NCI-H2171 treated with DMSO at 0.1 percent for 48 hours (cell line): ENCODE data around the gene RPL35.

ENCODE experiments used
- DNase-seq: peaks from one replicate; lab custom pipeline; 2025; lab: John Stamatoyannopoulos, UW

RPL35 gene

GRCh38 chr9:124820698-124821623, 40.8 kb downstream of the RPL35 start:
- DNase-seq: peak; percentile 58

GRCh38 chr9:124818431-124819281, 43.1 kb downstream of the RPL35 start:
- DNase-seq: peak; percentile 28

- no peak for DNase-seq
Observed at GRCh38 chr9:124815601-124816000, 46.2 kb downstream of the RPL35 start.

GRCh38 chr9:124814164-124814535, 47.6 kb downstream of the RPL35 start:
- no peak for DNase-seq

DNA sequence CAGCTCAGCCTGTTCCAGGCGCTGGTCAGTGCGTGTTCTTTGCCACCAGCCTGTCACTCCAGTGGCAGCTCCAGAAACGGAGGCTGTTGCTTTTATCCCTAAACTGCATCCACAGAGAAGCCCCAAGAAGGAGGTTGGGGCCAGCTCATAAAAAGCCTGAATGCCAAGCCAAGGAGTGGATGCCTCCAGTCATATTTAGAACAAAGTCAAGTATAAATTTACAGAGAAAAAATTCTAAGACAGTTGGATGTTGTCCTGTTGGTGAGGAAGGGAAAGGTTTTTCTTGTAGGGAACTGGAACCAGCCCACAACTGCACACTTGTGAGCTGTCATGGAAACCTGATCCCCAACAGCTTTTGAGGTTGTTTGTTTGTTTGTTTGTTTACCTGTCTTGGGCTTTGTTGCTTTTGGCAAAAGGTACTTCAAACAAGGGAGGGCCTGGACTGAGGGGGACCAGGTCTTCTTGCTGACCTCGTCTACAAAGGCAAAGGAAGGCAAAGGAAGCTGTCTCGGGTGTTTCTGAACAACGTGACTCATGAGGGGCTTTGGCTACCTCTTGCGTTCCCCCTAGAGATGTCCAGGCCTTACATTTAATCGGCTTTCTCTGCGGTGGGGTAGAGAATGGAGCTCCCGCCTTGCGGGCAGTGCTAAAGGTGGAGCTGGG, 48.1 kb downstream of the RPL35 start:
- DNase-seq: no peak

DNA sequence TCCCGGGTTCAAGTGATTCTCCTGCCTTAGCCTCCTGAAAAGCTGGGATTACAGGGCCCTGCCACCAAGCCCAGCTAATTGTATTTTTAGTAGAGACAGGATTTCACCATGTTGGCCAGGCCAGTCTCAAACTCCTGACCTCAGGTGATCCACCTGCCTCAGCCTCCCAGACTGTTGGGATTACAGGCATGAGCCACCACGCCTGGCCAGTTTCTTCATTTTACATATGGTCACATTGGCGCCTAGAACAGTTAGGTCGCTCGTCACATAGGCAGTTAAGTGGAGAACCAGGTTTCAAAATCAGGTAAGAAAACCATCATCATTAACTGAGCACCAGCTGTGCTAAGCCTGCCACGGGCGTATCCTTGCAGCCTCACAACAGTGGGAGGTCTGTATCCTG, 48.7 kb downstream of the RPL35 start:
- peak; percentile 33 for DNase-seq

DNA sequence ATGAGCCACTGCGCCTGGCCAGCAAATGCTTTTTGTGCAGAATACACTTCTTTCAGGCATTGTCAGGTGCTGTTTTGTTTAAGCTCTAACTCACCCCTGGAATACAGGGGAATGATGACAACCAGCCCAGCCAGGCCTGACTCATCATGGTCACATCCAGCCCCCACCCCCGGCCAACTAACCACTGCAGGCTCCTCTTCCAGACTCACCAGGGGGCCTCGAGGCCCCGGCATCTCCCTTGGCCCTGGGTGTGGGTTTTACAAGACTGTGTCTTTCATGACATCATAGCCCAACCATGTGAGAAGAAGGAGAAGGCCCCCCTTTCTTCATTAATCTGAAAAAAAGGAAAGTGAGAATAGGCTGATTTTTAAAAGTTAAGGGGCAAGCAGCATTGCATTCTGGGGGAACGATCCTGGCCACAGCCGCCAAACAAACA, 49.3 kb downstream of the RPL35 start:
- DNase-seq: no peak

DNA sequence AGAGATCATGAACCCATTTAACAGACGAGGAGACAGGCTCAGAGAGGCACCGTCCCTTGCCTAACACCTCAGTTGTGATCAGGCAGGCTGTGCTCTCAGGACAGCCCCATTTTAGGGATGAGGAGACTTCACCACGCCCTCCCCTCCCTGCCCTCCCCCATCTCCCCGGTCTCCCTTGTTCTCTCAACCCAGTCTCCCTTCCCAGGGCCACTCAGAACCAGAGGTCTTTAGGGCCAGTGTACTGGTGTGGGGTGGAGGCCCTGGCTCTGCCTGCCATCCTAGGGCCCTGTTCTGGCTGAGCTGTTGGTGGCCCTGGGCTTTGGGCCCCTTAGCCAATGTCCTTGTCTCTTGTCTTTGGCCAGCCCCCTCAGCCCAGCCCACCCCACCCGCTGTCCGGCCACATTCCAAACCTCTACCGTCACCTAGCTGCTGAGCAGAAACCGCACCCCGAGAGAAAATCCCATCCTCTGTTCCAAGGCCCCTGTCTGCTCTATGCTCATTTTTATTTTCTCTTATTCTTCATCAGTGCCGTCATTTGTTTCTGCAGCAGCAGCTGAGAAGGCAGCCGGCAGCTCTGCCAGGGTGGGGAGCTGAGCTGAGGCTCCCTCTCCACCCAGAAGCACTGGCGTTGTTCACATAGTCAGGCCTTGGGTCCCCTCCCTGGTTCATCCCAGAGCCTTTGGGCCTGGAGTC, 50.9 kb downstream of the RPL35 start:
- DNase-seq: no peak

DNA sequence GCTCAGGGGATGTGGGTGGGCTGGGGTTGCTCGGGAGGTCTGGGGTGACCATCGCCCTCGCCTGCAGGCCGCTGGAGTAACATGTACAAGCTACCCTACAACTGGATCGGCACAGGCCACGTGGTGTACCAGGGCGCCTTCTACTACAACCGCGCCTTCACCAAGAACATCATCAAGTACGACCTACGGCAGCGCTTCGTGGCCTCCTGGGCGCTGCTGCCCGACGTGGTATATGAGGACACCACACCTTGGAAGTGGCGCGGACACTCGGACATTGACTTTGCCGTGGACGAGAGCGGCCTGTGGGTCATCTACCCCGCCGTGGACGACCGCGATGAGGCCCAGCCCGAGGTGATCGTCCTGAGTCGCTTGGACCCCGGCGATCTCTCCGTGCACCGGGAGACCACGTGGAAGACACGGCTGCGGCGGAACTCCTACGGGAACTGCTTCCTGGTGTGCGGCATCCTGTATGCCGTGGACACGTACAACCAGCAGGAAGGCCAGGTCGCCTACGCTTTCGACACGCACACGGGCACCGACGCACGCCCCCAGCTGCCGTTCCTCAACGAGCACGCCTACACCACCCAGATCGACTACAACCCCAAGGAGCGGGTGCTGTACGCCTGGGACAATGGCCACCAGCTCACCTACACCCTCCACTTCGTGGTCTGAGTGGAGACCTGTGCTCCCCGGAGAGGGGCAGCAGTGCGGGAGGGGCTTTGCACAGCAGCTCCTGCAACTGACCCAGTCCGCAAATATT, 51.8 kb downstream of the RPL35 start:
- no peak for DNase-seq

DNA sequence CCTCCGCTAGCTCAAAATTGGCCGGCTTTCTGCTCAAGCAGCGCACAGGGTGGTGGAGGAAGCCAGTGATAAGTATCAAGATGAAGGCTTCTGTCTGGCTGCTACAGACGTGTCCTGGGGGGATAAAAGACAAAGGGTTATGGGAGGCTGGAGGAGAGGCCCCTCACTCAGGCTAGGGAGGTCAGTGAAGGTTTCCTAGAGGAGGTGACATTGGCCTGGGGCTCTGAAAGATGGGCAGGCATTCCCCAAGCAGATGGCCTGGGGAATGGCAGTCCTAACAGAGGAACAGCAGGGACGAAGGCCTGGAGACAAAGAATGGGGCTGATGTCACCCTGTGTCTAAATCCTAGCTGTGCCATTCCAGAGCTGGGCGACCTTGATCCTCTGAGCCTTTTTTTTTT, 52.5 kb downstream of the RPL35 start:
- no peak for DNase-seq

DNA sequence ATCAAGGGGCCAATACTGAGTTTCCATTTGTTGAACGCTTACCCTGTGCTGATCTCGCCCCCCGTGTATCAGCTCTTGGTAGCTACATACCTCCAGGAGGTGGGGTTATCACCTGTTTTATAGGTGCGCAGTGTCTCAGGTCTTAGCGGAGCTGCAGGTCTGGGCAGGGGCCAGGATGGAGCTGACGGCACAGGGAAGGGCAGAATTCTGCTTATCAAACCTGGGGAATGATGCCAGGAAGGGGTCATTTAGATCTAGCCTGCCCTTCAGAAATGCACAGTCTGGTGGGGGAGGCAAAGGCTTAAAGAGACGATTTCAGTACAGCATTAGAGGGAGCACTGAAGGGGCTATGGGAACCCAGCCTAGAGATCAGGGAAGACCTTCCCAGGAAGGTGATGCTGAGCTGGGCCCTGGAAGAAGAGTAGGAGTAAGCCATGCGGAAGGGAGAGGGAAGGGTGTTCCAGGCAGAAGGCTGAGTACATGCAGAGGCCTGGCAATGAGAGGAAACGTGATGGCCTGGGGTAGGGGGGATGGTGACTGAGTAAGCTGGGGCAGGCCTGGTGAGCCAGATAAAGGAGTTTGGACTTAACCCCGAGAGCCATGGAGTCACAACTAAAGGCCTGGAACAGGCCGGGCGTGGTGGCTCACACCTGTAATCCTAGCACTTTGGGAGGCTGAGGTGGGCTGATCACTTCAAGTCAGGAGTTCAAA, 53.4 kb downstream of the RPL35 start:
- no peak for DNase-seq
